ENCODE results near the gene KRTAP19-4.
"Not testable (repeated sequence)": the region's sequence is repeated elsewhere in the genome, so short reads cannot be mapped to it uniquely, and the experiment has no call there.

- TF ChIP-seq CTCF (IDR thresholded peaks at IDR 0.05; ENCODE audit: insufficient read depth, low read length, poor library complexity, severe bottlenecking) = peak; percentile 19
- not testable (repeated sequence) for TF ChIP-seq EZH2phosphoT487 (conservative IDR thresholded peaks at IDR 0.05; ENCODE audit: low read length)
These were observed 8.7 kb upstream of the KRTAP19-4 start for GRCh38 chr21:30505621-30506205.

All from SU-DHL-6 (cell line).